Fibroblast of skin of right quadriceps (primary cell): Measurements from ENCODE around the gene CADPS.

Experiments
- DNase-seq: peaks from one replicate; pipeline ENCODE4 v3.0.0-alpha.2; 2013

Gene CADPS

DNA sequence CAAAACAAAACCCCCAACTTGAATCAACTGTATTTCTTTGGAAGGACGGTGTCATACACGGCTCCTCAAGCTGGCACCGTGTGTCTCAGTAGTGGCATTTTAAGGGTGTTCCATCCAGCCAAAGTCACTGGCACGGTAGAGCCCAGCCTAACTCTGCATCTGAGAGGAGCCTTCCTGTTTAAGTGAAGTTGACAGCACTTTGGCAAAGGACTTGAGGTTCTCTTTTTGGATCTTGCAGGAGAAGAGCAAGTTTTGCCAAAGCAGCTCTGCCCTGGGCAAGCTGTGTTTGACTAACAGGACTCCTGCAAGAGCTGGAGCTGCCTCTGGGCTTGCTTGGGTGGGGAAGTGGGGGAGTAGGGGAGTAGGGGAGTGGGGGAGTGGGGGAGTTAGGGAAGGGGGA, 392.3 kb downstream of the CADPS start:
- no peak for DNase-seq

DNA sequence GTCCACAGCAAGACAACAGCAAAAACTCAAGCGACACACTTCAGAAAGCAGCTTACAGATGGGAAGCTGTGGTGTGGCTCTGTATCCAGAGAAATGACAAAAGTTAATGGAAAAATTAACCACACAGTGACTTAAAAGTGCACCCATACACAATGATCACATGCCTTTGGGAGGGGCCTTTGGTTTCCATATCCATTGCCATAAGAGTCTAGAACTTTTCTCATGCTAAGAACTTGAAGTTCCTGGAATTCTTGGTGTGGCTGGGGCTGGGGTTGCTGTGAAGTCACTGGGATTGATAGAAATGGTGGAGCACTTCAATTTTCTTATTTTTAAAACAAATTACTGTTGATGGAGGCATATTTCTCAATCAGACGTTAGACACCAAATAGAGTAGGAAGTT, 393.3 kb downstream of the CADPS start:
- no peak for DNase-seq

DNA sequence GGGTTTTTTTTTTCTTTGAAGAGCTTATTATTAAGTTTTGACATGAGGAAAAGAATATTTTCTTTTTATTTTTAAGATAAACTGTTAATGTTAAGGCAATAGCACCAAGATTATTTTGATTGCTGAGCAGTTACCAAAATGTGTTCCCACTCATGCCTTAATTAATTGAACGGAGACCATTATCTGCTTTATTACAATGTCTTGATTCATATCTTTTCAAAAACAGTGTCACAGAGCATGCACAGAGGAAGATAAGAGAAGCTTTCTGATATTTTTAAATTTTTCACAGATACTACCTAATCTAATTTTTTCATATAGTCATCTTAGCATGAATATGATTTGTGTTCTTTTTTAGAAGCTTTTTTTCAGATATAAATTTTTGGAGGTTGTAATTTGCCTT, 395.2 kb downstream of the CADPS start:
- DNase-seq: no peak

DNA sequence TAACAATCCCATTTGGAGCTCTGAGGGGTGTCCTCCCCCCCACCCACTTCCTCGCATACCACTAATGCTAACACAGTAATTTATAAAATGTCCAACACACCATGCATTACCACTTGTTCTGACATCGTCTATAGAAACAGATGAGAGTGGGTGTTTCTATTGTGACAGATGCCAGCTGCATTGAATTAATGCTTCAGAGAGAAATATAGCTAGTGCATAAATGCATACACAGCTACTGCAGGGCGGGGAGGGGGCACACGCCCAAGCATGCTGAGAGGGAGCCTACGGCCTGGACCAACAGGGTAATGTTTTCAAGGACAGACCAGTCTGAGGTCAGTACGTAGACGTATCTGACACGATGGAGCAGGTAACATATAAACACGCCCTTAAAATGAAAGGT, 395.9 kb downstream of the CADPS start:
- DNase-seq: no peak

DNA sequence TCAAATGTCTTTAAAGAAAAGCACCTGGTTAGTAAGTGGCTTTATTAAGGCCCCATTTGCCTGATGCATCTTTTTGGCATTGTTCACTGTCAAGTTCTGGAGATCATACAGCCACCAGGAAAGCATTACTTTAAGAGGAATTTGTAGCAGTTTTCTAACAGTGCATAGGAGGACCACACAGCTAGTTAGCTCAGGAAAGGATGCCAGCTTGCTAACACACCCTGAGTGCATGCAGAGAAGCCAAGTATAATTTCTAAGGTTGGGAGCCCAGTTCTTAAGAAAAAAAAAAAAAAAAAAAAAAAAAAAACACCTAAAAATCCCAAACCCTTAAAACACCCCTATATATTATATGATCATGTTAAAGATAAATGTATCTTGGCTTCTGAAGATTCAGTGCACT, 399.9 kb downstream of the CADPS start:
- no peak for DNase-seq

DNA sequence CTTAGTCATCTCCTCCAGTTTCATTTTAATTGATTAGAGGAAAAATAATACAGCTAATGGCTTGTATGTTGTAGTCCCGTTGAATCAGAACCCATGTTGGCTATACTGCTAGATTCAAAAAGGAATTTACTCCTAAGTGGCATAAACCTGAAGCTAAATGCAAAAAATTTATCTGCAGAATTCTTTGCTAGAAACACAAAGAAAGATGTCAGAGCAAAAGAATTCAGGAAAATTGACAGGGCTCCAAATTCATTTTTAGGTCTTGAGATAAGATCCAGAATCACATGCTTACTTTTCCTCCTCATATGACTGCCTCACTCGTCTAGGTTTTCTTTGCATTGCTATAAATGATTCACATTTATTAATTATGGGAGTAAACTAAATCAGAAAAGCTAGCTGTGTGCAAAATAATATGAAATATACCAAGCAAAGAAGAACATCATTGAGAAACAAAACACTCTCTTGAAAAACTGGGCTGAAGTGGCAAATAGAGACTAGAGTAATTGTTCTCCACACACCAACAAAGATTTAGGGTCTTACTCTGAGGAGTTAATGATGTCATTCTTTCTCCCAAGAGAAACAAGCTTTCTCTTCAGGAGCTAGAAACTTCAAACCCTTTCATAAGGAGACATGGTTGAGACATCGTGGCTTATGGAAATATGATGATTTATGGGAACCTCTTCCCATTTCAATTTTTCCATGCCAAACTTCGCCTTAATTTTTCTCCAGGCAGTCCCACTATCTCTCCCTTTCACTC, 407.1 kb downstream of the CADPS start:
- peak; percentile 10 for DNase-seq

DNA sequence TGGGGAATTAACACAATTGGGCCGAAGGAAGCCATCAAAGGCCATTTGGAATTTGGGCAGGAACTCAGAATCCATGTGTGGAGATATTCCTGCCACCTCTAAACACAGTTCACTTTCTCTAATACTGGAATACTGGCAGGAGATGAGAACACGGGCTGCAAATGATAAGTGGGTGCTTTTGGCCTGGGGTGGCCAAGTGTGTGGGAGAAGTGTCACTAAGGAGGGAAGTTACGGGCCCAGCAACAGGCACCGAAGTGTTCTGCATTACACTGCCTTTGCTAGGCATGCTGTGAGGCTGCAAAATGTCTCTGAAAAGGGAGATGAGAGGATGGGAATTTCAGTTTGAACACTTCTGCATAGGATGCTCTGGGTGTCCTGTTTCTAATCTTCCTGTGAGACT, 412.4 kb downstream of the CADPS start:
- DNase-seq: no peak

DNA sequence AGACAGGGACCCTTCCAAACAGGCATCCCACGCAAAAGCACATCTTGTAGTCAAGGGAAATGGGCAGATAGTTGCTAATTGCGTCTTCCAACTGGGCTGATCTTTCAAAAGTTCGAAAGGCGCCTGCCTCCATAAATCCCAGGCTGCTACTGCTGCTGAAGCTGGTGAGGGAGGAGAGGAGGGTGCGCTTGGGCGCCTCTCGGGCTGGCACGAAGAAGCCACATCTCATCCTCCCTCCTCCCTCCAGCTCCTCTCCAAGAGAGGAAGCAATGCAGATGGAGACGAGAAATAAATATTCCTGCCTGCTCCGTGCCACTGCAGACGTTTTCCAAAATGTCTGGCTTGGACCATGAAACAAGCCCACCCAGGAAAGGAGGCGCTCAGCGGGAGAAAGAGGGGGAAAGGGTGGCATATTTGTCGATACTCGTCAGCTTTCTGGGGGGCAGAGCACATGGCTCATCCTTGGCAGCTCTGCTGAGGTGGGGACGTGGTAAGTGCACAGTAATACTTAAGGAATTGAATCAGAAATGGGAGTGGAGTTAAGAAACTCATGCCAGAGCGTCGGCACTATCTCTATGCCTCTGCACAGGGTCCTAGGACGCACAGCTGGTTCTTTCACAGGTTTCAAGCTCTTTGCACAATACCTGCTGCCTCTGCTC, 413.0 kb downstream of the CADPS start:
- DNase-seq: peak; percentile 3

DNA sequence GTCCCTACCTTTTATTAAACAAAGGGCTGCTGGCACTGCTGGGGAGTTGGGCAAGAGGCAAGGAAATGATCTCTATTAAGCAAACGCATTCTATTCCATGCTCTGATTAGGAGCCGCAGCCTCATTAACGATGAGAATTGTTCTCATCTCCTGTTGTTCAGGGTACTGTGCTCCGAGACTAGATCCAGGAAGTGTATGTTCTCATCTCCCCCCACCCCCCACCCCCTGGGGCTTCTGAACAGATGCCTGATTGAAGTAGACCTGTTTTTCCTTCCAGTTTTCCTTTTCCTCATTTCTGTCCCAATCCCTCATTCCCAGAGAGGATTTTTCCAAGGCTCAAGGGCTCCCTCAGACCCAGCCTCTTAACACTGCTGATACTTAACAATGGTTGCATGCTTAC, 420.3 kb downstream of the CADPS start:
- DNase-seq: no peak

DNA sequence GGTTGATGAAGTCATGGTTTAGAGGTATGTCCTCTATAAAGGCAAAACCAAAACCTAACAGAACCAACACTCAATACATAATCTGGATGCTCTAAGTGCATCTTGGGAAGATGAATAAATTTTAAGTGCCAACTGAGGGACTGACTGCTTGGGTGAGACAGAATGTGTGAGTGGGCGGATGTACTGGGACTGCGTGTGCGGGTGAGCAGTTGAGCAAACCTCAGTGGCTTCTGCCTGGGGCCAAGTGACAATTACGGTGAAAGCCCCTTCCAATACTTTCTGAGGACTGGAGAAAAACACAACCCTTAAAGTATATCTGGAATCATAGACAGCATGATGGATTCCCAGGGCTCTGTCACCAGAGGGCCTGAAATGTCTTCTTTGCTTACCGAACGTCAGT, 421.8 kb downstream of the CADPS start:
- no peak for DNase-seq

DNA sequence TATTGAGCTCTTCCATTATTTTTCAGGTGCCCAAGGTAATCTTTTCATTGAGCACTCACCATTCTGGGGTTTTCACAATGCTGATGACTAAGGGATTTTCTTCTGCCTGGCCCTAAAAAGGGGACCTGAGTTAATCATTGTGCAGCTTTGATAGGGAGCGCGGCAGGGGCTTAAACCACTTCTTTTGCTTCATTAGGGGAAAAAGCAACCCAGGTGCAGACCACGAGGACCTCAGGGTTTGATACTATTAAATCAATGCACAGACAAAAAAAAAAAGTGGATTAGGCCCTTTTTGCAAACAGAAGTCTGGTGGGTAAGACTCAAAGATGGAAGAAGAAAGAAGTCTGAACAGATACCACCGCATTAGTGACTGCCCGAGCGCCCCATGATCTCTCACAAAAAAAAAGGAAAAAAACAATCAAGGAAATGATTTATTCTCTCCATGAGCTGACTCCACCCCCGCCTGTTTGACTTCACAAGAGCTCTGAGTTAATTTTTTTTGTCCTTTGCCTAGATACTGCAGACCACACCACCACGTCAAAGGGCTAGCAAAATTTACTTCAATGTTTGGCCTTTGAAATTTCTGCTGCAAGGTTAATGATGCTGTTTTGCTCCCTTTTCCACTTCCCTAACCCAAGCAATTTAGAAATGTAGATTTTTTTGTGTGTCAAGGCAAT, 423.9 kb downstream of the CADPS start:
- DNase-seq: no peak

DNA sequence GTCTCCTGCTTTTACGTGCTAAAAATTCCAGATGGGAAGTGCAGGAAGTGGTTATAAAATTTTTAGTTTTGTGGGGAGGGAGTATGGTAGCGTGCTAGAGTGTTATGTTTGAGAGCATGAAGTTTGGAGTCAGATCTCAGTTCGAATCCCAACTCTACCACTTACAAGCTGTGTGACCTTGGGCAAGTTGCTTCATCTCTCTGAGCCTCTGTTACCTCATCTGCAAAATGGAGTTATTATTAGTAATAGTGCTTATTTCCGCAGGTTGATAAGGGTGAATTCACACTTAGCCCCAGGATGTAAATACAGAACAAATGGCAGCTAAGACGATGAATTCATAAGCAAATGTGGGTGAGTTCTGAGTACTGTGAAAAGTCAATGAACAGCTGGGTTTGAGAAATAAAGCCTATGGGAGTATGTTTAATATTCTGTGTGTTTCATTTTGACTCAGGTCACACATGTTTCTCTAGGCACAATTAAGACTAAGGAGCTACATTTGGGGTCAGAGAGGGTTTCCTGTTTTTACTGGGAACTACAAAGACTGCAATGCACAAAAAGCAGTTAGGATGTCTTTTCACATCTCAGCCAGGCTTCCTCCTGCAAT, 428.8 kb downstream of the CADPS start:
- DNase-seq: no peak

DNA sequence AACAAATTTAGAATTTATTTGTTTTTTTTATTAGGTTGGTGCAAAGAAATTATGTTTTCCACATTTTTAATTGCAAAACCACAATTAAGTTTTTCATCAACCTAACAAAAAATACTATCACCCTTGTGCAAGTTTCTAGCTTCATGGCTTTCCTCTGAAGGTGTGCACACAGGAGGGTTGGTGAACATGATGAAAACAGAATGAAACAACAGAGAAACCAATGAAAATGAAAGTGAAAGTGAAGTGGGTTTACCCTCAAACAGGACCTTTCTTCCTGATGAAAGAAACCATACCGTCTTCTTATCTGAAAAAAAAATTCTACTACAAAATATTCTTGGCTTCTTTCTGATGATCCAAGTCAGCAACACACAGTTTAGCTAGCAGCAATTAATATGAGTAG, 429.9 kb downstream of the CADPS start:
- peak; percentile 15 for DNase-seq

DNA sequence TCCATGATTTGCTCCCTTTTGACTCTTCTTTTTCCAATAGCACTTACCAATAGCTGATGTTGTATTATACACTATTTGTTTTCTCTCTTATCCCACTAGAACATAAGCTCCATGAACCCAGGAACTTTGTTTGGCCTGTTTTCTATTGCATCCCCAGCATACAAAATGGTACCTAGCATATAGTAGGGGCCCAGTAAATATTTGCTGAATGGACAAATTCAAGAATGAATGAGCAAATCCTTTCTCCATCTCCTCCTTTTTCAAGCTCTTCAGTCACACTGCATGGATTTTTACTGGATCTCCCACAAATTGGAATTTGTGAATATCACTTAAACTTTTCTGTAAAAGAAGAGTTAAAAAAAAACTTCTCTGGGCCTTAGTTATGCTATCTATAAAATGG, 435.2 kb downstream of the CADPS start:
- no peak for DNase-seq

DNA sequence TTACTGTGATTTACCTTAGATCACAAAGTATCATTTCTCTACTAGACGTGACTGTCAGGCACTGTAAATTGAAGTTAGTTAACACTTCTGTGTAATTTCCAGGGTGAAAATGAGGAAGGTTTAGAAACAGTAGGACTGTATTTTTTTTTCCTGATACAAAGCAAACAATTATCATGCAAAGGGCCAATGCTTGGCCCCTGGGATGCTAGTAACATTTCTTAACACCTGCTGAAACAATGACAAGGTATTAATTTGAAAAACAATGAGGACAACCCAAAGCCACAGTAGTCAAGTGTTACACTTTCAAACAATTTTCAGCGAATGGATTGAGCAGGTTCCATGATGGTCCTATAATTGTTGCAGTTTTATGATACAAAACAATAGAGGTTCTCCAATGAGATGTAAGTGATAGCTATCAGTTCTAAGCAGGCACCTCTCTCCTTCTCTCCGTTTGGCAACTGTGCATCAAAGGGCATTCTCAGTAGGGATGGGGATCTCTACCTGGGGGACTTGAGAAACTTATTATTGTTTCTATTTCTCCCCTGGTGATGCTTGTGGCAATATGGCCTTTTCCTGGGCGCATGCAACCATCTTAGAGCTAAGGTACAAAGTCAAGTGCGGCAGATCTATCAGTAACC, 435.9 kb downstream of the CADPS start:
- no peak for DNase-seq

DNA sequence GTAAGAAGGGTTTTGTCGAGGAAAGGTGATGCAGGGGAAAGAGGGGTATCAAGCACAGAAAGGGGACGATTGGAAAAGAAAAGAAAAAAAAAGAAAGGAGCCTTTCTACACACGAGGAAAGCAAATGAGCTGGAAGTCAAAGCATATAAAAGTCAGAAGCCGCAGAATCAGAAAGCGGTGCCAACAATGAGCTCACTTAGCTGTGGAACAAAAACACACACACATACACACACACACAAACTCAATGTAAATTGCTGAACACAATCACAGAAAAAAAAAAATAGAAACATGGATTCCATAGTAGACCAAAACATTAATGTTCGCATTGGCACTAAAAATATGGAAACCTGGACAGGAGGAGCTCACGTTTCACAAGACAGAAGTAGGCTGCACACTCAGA, 438.4 kb downstream of the CADPS start:
- peak; percentile 6 for DNase-seq

DNA sequence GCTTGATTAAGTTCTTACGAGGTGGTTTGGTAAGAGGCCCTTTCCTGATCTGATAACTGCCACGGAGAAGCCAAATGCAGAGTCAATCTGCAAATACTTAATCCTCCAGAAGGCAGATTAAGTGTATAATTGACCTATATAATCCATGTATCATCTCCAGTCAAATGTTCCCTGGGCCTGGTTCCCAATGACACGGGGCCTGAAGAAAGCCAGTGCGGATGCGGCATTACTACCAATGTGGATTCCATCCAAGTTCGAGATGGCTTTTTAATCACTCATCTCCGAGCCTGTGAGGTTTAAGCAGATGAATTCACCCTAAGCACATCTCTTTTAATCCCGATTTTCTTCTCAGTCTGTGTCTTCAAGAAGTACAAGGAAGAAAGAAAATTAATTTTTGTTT, 441.8 kb downstream of the CADPS start:
- DNase-seq: no peak

DNA sequence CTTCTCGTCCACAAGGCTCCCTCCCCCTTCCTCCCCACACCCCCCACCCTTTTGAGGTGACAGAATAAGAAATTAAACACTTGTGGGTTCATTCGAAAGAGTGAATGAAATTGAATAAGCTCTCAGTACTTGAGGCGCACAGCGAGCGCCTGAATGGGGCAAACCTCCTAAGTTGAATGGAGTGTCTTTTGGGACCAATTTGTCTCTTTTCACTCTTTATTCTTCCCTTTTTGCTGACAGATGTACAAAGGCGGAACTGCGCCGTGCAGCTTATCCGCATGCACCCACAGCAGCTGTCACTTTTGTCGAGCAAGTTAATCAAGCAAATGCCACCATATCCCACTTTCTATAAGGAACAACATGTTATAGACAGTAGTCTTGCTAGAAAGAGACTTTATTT, 454.0 kb downstream of the CADPS start:
- DNase-seq: no peak

DNA sequence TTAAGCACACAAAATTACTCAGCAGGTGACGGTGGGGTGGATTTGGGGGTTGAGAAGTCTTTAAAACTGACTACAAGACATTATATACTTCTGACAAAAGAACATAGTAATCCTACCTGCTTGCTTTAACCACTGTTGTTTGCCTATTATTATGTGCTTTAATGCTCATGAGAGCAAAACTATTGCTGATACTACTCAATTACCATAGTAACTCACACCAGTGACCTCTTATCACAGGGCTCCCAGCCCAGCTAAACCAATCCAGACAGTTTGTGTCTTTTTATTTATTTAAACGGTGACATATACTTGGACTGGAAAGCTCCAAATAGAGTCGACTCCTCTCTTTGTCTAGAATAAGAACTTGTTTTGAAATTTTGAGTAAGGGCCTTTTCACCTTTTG, 459.1 kb downstream of the CADPS start:
- no peak for DNase-seq

DNA sequence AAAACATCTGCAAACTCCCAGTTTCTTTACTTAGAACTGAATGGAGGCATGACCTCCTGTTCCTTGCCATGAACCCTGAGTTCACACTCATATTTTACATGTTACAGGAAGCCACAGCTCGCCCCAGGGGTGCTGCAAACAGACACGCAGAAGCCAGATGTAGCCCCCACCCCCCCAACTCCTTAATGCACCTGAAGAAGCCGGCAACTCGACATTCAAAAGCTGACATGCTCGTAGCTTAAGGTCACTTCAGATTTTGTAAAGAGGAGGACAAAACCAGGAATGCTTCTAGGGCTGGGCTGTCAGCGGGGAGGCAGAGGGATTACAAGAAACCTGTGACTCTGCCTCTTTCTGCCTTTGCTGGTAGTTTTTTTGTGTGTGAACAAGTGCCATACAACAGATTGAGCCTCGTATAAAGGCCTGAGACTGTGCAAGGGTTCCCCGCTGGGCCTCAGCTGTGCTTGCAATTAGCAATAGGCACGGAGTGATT, 459.9 kb downstream of the CADPS start:
- no peak for DNase-seq

DNA sequence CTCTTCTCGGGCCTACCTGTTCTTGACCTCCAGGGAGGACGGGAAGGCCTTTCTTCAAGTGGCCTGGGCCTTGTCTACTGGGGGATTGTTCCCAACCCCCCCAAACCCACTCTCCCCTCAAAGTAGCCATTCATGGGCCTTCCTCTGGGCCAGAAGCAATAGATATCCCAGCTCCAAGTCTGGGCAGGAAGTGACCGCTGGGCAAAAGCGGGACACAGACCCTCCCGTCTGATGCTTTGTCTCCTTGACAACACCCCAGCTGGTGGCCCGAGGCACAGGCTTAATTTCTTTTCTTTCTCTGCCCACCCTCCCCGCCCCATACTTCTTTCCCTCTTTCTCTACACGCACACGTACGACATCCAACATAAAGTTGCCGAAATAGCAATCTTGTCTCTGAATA, 460.4 kb downstream of the CADPS start:
- DNase-seq: no peak

DNA sequence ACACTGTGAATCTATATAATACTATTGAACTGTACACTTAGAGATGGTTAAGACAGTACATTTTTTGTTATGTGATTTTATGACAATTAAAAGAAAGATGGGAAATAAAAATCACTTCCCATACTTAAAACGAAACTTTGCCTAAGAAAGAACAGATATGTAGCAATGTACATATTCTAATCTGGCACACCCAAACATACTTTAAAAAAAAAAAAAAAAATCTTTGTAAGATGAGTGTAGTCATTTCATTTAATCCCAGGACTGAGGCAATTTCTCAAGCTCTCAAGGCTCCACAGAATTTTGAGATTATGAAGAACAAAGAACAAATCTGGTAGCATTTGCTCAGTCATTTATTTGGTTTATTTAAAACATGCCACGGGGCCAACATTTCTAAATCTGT, 461.5 kb downstream of the CADPS start:
- DNase-seq: no peak

DNA sequence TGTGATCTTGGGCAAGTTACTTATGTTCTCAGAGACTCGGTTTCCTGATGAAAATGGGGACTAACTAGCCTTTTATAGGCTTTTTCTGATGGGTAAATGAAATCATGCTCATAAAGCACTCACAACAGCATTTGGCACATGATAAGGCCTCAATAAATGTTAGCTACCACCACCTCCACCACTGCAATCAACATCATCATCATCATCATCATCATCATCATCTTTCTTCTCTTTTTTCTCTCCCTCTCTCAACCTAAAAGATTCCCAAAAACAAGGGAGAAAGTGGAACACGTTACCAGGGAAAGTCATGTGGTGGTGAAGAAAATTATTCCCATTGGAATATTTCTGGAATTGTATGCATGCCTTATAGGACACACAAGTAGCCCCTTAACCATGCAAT, 468.3 kb downstream of the CADPS start:
- no peak for DNase-seq
